Ishikawa (cell line): ENCODE measurements around the gene CCL1.

Source experiments
- CEBPB ChIP-seq: IDR thresholded peaks from 2 replicates; pipeline ENCODE4 v1.6.1; 2012
- CREB1 ChIP-seq: IDR thresholded peaks from 2 replicates; pipeline ENCODE4 v1.6.1; 2012; ENCODE audit warnings: low read depth
- EGR1 ChIP-seq: IDR thresholded peaks from 2 replicates; pipeline ENCODE4 v1.6.1; 2012
- EP300 ChIP-seq: IDR thresholded peaks from 2 replicates; pipeline ENCODE4 v1.6.1; 2012; ENCODE audit warnings: borderline replicate concordance
- FOXM1 ChIP-seq: IDR thresholded peaks from 2 replicates; pipeline ENCODE4 v1.6.1; 2012; ENCODE audit warnings: low read depth, borderline replicate concordance
- MAX ChIP-seq: IDR thresholded peaks from 2 replicates; pipeline ENCODE4 v1.6.1; 2012
- NFIC ChIP-seq: IDR thresholded peaks from 2 replicates; pipeline ENCODE4 v1.6.1; 2012
- RAD21 ChIP-seq: IDR thresholded peaks from 2 replicates; pipeline ENCODE4 v1.6.1; 2012; ENCODE audit warnings: low read depth
- REST ChIP-seq: IDR thresholded peaks from 2 replicates; pipeline ENCODE4 v1.6.1; 2012; ENCODE audit warnings: low read depth, mild to moderate bottlenecking
- TAF1 ChIP-seq: IDR thresholded peaks from 2 replicates; pipeline ENCODE4 v1.6.1; 2012; ENCODE audit warnings: low read depth, mild to moderate bottlenecking
- TCF12 ChIP-seq: IDR thresholded peaks from 2 replicates; pipeline ENCODE4 v1.6.1; 2012; ENCODE audit warnings: low read depth
- TEAD4 ChIP-seq: IDR thresholded peaks from 2 replicates; pipeline ENCODE4 v1.6.1; 2012
- USF1 ChIP-seq: IDR thresholded peaks from 2 replicates; pipeline ENCODE4 v1.6.1; 2012
- YY1 ChIP-seq: IDR thresholded peaks from 2 replicates; pipeline ENCODE4 v1.6.1; 2012; ENCODE audit warnings: low read depth
- ZBTB7A ChIP-seq: IDR thresholded peaks from 2 replicates; pipeline ENCODE4 v1.6.1; 2012; ENCODE audit warnings: low read depth

The CCL1 gene

GRCh38 chr17:34377078-34377823 lies 14.2 kb upstream of the CCL1 start:
- no peak for TF ChIP-seq EP300
- no peak for TF ChIP-seq TAF1
- TF ChIP-seq YY1, result no peak
- TF ChIP-seq ZBTB7A, result no peak
- no peak for TF ChIP-seq NFIC
- TF ChIP-seq TEAD4, result no peak
- no peak for TF ChIP-seq TCF12
- TF ChIP-seq CEBPB, result no peak
- no peak for TF ChIP-seq USF1
- no peak for TF ChIP-seq MAX
- TF ChIP-seq EGR1, result no peak
- TF ChIP-seq RAD21, result no peak
- no peak for TF ChIP-seq REST
- no peak for TF ChIP-seq CREB1
- TF ChIP-seq FOXM1, result no peak

- TF ChIP-seq RAD21, result no peak
- TF ChIP-seq CREB1, result no peak
- no peak for TF ChIP-seq ZBTB7A
- TF ChIP-seq FOXM1, result no peak
- TF ChIP-seq TCF12, result no peak
- no peak for TF ChIP-seq REST
- TF ChIP-seq TAF1, result no peak
- no peak for TF ChIP-seq CEBPB
- TF ChIP-seq USF1, result no peak
These were observed 12.5 kb upstream of the CCL1 start for GRCh38 chr17:34375426-34375997.

- TF ChIP-seq NFIC, result no peak
- TF ChIP-seq EP300, result no peak
- TF ChIP-seq YY1, result no peak
- no peak for TF ChIP-seq USF1
- TF ChIP-seq CREB1, result no peak
- TF ChIP-seq MAX, result no peak
- no peak for TF ChIP-seq REST
- no peak for TF ChIP-seq TAF1
- no peak for TF ChIP-seq TEAD4
- no peak for TF ChIP-seq FOXM1
- TF ChIP-seq TCF12, result no peak
- TF ChIP-seq RAD21, result no peak
- TF ChIP-seq CEBPB, result no peak
- TF ChIP-seq ZBTB7A, result no peak
- TF ChIP-seq EGR1, result no peak
These were observed 11.4 kb upstream of the CCL1 start for GRCh38 chr17:34374457-34374856.
